Heart left ventricle (tissue), 13 donors: ENCODE data around the gene GREM1.

ENCODE experiments used
- POLR2A ChIP-seq, 2 donors: fragments of 450-650 bp; IDR thresholded peaks; one replicate each; pipeline ENCODE4 v1.6.1; 2017; ENCODE audit warnings: antibody characterized with exemption in 2 of 2, mild to moderate bottlenecking in 2 of 2, moderate library complexity in 2 of 2
- TF ChIP-seq, protein P1 (sequence below), 12 donors: fragments of 200-600 bp; sonication (generic) in 4 of 12; IDR thresholded peaks; one replicate each; pipeline versions ENCODE4 v1.5.0 to v1.8.0; 2018 to 2022; ENCODE audit warnings: antibody characterized with exemption in 12 of 12, mild to moderate bottlenecking in 5 of 12
- donor health status: ischemic (EF 13 %, LVEDD 7.1; RV severe dilation, severe dysfunction).
- donor health status: DM: no; HTN: yes; CAD: no.
- donor health status: DM: no; HTN: no; CAD: no.
- donor health status: ischemic (EF 25% LVEDD 6.9; RV normal size, moderate dysfunction).
- donor health status: ischemic (EF 25% LVEDD 5.7; RV mildly dilated, moderate dysfunction).
- donor health status: ischemic (EF 35%, LVEDD 5.7; RV mildly dilated, moderate dysfunction).
- donor health status: nonischemic (EF 11% LVEDD 7.7; RV severe dilation, severe dysfunction).
- donor health status: DM: yes; HTN: yes; CAD: no.
- donor health status: PGD.
- donor health status: ischemic (EF 29% LVEDD 5.4; RV normal size, mild dysfunction).
- donor health status: nonischemic (EF 23%, LVEDD 6.1; RV moderate dilation, normal function).

GRCh38 chr15:32676169-32676568 lies 41.6 kb upstream of the GREM1 start:
- TF ChIP-seq, protein P1, sequence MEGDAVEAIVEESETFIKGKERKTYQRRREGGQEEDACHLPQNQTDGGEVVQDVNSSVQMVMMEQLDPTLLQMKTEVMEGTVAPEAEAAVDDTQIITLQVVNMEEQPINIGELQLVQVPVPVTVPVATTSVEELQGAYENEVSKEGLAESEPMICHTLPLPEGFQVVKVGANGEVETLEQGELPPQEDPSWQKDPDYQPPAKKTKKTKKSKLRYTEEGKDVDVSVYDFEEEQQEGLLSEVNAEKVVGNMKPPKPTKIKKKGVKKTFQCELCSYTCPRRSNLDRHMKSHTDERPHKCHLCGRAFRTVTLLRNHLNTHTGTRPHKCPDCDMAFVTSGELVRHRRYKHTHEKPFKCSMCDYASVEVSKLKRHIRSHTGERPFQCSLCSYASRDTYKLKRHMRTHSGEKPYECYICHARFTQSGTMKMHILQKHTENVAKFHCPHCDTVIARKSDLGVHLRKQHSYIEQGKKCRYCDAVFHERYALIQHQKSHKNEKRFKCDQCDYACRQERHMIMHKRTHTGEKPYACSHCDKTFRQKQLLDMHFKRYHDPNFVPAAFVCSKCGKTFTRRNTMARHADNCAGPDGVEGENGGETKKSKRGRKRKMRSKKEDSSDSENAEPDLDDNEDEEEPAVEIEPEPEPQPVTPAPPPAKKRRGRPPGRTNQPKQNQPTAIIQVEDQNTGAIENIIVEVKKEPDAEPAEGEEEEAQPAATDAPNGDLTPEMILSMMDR (IDR thresholded peaks at IDR 0.05): no peak
- TF ChIP-seq POLR2A (IDR thresholded peaks at IDR 0.05): no peak
